HepG2 (cell line): ENCODE measurements around the gene SPNS3. TPM values are rescaled to one million over a fixed set of nuclear protein-coding genes. Genes with fewer than 3 reads are reported as not detected.
A peak's percentile ranks its signal among the peaks of the same experiment; 100 is the strongest.

Experiments used
- GLI4 ChIP-seq: sonication (generic); formaldehyde crosslinking; IDR thresholded peaks from 2 replicates; pipeline ENCODE4 v1.5.1; 2020; ENCODE audit warnings: missing genetic modification reagents, mild to moderate bottlenecking, moderate library complexity, borderline replicate concordance
- NFE2 ChIP-seq: sonication (generic); formaldehyde crosslinking; IDR thresholded peaks from 2 replicates; pipeline ENCODE4 v1.4.0; 2020; ENCODE audit warnings: missing genetic modification reagents
- NR2F6 ChIP-seq, 2 experiments: IDR thresholded peaks; 2 replicates each; pipeline ENCODE4 v1.6.1; 2016; ENCODE audit warnings: antibody characterized with exemption in 1 of 2, mild to moderate bottlenecking in 1 of 2
- PHF20 ChIP-seq: sonication (generic); formaldehyde crosslinking; IDR thresholded peaks from 2 replicates; pipeline ENCODE4 v1.5.0; 2020; ENCODE audit warnings: mild to moderate bottlenecking, missing genetic modification reagents
- REPIN1 ChIP-seq: sonication (generic); formaldehyde crosslinking; IDR thresholded peaks from 2 replicates; pipeline ENCODE4 v1.8.0; 2022; ENCODE audit warnings: missing genetic modification reagents, low read depth, mild to moderate bottlenecking, borderline replicate concordance
- RNF2 ChIP-seq: fragments of 450-650 bp; conservative IDR thresholded peaks from 2 replicates; pipeline ENCODE4 v1.6.1; 2016; ENCODE audit warnings: low read depth
- SALL1 ChIP-seq: sonication (generic); formaldehyde crosslinking; IDR thresholded peaks from 2 replicates; pipeline ENCODE4 v1.8.0; 2022; ENCODE audit warnings: mild to moderate bottlenecking, missing genetic modification reagents
- SRF ChIP-seq: IDR thresholded peaks from 2 replicates; pipeline ENCODE4 v1.6.1; 2011; ENCODE audit warnings: mild to moderate bottlenecking, low read depth, low read length, moderate library complexity
- ZFP36L2 ChIP-seq: sonication (generic); formaldehyde crosslinking; IDR thresholded peaks from 2 replicates; pipeline ENCODE4 v1.4.0; 2020; ENCODE audit warnings: missing genetic modification reagents
- ZNF331 ChIP-seq: sonication (generic); formaldehyde crosslinking; IDR thresholded peaks from 2 replicates; pipeline ENCODE4 v1.4.0; 2020; ENCODE audit warnings: missing genetic modification reagents
- ZNF34 ChIP-seq: sonication (generic); formaldehyde crosslinking; IDR thresholded peaks from 2 replicates; pipeline ENCODE4 v1.4.0; 2020; ENCODE audit warnings: mild to moderate bottlenecking, missing genetic modification reagents, borderline replicate concordance
- ZNF629 ChIP-seq: sonication (generic); formaldehyde crosslinking; conservative IDR thresholded peaks from 2 replicates; pipeline ENCODE4 v1.5.0; 2020; ENCODE audit warnings: missing genetic modification reagents
- ZSCAN30 ChIP-seq: sonication (generic); formaldehyde crosslinking; IDR thresholded peaks from 2 replicates; pipeline ENCODE4 v1.5.0; 2020; ENCODE audit warnings: mild to moderate bottlenecking, missing genetic modification reagents
- polyA plus RNA-seq, 8 experiments: library from polyadenylated mRNA; depleted of rRNA in 3 of 8; stranded (reverse) in 7 of 8; unstranded in 1 of 8; fragments of >200 nt; fragmentation: Illumina TruSeq in 4 of 8; extraction: Trizol in 4 of 8; gene quantifications; 2 replicates each; pipeline versions ENCODE4 v1.2.1 to v1.2.3, GENCODE V29; 2011 to 2016; ENCODE audit warnings: low read depth in 4 of 8, missing spikeins in 1 of 8, mixed read lengths in 1 of 8; ENCODE audit not compliant: insufficient read depth in 1 of 8
- total RNA-seq, 5 experiments: library from RNA; depleted of rRNA; stranded (reverse); fragments of >200 nt; fragmentation: Illumina TruSeq; extraction: Trizol; gene quantifications; 2 replicates each; pipeline ENCODE4 v1.2.3, GENCODE V29; 2016; ENCODE audit warnings: low read depth in 1 of 5
- TF ChIP-seq, protein P1 (sequence below): sonication (generic); formaldehyde crosslinking; IDR thresholded peaks from 2 replicates; pipeline ENCODE4 v1.5.0; 2020; ENCODE audit warnings: missing genetic modification reagents, mild to moderate bottlenecking, borderline replicate concordance
- TF ChIP-seq, protein P2 (sequence below): IDR thresholded peaks from 2 replicates; pipeline ENCODE4 v1.4.0; 2020; ENCODE audit warnings: mild to moderate bottlenecking, missing genetic modification reagents
- TF ChIP-seq, protein P3 (sequence below): sonication (generic); formaldehyde crosslinking; IDR thresholded peaks from 2 replicates; pipeline ENCODE4 v1.4.0; 2020; ENCODE audit warnings: missing genetic modification reagents
- TF ChIP-seq, protein P4 (sequence below): IDR thresholded peaks from 2 replicates; pipeline ENCODE4 v1.6.1; 2016; ENCODE audit warnings: missing genetic modification reagents, missing compliant biosample characterization
- TF ChIP-seq, protein P5 (sequence below): sonication (generic); formaldehyde crosslinking; IDR thresholded peaks from 2 replicates; pipeline ENCODE4 v1.9.0; 2021; ENCODE audit warnings: missing genetic modification reagents, borderline replicate concordance
- TF ChIP-seq, protein P6 (sequence below): sonication (generic); formaldehyde crosslinking; IDR thresholded peaks from 2 replicates; pipeline ENCODE4 v1.4.0; 2020; ENCODE audit warnings: mild to moderate bottlenecking, low read depth, missing genetic modification reagents

SPNS3 gene
- total and polyA plus RNA-seq, 2 of the 13 experiments (the other 11 are each of a cell fraction or from before 2014, with no cell fraction given), result not detected

DNA sequence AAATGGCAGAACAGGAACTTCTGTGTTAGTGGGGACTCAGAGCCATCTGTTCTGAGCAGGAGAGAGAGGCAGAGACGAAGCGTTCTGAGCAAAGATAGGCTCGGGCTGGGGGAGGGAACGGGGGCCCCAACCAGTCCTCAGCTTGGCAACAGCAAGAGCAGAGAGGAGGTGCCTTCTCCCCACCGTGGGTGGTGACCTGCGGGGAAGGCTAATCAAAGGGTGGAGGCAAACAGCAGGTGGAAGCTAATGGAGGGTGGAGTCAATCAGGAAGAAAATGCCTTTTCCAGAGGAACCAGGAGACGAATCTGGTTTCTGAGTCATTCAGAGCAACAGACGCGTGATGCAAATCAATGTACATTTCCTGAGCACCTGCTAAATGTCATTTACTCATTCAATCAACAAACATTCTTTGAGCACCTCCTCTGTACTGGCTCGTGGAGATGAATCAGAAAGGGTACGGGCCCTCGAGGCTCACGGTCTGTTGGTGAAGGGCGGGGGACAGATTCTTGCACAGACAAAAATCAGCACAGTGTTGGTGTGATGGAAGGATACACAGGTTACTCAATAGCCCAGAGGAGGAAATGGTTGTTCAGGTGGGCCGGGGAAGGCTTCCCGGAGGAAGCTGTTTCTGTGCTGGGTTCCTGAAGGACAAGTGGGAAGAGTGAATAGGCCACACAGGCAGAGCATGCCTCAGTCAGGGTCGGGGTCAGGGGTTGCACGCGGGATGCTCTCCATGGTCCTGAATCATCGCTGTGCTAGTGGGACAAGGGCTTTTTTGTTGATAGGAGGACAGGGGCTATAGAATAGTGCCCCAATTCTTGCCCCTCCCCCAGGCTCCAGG lies 59.2 kb downstream of the SPNS3 start (continued):
- TF ChIP-seq ZNF629 (CRISPR knock-in tag), result no peak
- 0 out of 2 replicates have a peak, but pooled peaks have one; percentile 28 for TF ChIP-seq RNF2
- peak; percentile 97 for TF ChIP-seq NR2F6 (IDR thresholded peaks at IDR 0.05)
- peak; percentile 99 for TF ChIP-seq NR2F6 (CRISPR knock-in tag; IDR thresholded peaks at IDR 0.05)
- TF ChIP-seq SALL1 (CRISPR knock-in tag), result peak; percentile 96
- peak; percentile 92; the same call in 1 of the 2 replicates for TF ChIP-seq ZSCAN30 (CRISPR knock-in tag)
- TF ChIP-seq, protein P1, sequence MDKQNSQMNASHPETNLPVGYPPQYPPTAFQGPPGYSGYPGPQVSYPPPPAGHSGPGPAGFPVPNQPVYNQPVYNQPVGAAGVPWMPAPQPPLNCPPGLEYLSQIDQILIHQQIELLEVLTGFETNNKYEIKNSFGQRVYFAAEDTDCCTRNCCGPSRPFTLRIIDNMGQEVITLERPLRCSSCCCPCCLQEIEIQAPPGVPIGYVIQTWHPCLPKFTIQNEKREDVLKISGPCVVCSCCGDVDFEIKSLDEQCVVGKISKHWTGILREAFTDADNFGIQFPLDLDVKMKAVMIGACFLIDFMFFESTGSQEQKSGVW (CRISPR knock-in tag), result no peak
- TF ChIP-seq ZFP36L2, result peak; percentile 94
- no peak for TF ChIP-seq SRF
- TF ChIP-seq NFE2 (CRISPR knock-in tag), result 0 out of 2 replicates have a peak, but pooled peaks have one; percentile 31
- TF ChIP-seq REPIN1 (CRISPR knock-in tag), result no peak
- TF ChIP-seq, protein P2, sequence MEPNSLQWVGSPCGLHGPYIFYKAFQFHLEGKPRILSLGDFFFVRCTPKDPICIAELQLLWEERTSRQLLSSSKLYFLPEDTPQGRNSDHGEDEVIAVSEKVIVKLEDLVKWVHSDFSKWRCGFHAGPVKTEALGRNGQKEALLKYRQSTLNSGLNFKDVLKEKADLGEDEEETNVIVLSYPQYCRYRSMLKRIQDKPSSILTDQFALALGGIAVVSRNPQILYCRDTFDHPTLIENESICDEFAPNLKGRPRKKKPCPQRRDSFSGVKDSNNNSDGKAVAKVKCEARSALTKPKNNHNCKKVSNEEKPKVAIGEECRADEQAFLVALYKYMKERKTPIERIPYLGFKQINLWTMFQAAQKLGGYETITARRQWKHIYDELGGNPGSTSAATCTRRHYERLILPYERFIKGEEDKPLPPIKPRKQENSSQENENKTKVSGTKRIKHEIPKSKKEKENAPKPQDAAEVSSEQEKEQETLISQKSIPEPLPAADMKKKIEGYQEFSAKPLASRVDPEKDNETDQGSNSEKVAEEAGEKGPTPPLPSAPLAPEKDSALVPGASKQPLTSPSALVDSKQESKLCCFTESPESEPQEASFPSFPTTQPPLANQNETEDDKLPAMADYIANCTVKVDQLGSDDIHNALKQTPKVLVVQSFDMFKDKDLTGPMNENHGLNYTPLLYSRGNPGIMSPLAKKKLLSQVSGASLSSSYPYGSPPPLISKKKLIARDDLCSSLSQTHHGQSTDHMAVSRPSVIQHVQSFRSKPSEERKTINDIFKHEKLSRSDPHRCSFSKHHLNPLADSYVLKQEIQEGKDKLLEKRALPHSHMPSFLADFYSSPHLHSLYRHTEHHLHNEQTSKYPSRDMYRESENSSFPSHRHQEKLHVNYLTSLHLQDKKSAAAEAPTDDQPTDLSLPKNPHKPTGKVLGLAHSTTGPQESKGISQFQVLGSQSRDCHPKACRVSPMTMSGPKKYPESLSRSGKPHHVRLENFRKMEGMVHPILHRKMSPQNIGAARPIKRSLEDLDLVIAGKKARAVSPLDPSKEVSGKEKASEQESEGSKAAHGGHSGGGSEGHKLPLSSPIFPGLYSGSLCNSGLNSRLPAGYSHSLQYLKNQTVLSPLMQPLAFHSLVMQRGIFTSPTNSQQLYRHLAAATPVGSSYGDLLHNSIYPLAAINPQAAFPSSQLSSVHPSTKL (CRISPR knock-in tag), result peak; percentile 69
- TF ChIP-seq, protein P3, sequence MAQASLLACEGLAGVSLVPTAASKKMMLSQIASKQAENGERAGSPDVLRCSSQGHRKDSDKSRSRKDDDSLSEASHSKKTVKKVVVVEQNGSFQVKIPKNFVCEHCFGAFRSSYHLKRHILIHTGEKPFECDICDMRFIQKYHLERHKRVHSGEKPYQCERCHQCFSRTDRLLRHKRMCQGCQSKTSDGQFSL (CRISPR knock-in tag), result no peak
- TF ChIP-seq GLI4, result no peak
- TF ChIP-seq ZNF34 (CRISPR knock-in tag), result no peak
- no peak for TF ChIP-seq PHF20
- TF ChIP-seq, protein P4, sequence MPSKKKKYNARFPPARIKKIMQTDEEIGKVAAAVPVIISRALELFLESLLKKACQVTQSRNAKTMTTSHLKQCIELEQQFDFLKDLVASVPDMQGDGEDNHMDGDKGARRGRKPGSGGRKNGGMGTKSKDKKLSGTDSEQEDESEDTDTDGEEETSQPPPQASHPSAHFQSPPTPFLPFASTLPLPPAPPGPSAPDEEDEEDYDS (CRISPR knock-in tag), result peak; percentile 53
- TF ChIP-seq ZNF331 (CRISPR knock-in tag), result peak; percentile 88
- TF ChIP-seq, protein P5, sequence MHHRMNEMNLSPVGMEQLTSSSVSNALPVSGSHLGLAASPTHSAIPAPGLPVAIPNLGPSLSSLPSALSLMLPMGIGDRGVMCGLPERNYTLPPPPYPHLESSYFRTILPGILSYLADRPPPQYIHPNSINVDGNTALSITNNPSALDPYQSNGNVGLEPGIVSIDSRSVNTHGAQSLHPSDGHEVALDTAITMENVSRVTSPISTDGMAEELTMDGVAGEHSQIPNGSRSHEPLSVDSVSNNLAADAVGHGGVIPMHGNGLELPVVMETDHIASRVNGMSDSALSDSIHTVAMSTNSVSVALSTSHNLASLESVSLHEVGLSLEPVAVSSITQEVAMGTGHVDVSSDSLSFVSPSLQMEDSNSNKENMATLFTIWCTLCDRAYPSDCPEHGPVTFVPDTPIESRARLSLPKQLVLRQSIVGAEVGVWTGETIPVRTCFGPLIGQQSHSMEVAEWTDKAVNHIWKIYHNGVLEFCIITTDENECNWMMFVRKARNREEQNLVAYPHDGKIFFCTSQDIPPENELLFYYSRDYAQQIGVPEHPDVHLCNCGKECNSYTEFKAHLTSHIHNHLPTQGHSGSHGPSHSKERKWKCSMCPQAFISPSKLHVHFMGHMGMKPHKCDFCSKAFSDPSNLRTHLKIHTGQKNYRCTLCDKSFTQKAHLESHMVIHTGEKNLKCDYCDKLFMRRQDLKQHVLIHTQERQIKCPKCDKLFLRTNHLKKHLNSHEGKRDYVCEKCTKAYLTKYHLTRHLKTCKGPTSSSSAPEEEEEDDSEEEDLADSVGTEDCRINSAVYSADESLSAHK, result no peak
- TF ChIP-seq, protein P6, sequence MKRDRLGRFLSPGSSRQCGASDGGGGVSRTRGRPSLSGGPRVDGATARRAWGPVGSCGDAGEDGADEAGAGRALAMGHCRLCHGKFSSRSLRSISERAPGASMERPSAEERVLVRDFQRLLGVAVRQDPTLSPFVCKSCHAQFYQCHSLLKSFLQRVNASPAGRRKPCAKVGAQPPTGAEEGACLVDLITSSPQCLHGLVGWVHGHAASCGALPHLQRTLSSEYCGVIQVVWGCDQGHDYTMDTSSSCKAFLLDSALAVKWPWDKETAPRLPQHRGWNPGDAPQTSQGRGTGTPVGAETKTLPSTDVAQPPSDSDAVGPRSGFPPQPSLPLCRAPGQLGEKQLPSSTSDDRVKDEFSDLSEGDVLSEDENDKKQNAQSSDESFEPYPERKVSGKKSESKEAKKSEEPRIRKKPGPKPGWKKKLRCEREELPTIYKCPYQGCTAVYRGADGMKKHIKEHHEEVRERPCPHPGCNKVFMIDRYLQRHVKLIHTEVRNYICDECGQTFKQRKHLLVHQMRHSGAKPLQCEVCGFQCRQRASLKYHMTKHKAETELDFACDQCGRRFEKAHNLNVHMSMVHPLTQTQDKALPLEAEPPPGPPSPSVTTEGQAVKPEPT, result 0 out of 2 replicates have a peak, but pooled peaks have one; percentile 43
